OCI-LY7 (cell line): ENCODE results near the gene TBC1D1.

Experiments
- EZH2phosphoT487 ChIP-seq: fragments of 200-600 bp; sonication (generic); IDR thresholded peaks from 2 replicates; pipeline ENCODE4 v1.6.1; 2018; ENCODE audit warnings: low read depth, borderline replicate concordance, mild to moderate bottlenecking, mixed run types, antibody characterized with exemption, low read length, moderate library complexity, mixed read lengths
- TF ChIP-seq, protein P1 (sequence below): fragments of 200-600 bp; sonication (generic); conservative IDR thresholded peaks from 2 replicates; pipeline ENCODE4 v1.5.1; 2014; ENCODE audit warnings: mild to moderate bottlenecking, antibody characterized with exemption, low read length, moderate library complexity, mixed read lengths

GRCh38 chr4:37909332-37910090 is 18.6 kb downstream of the TBC1D1 start:
- TF ChIP-seq, protein P1, sequence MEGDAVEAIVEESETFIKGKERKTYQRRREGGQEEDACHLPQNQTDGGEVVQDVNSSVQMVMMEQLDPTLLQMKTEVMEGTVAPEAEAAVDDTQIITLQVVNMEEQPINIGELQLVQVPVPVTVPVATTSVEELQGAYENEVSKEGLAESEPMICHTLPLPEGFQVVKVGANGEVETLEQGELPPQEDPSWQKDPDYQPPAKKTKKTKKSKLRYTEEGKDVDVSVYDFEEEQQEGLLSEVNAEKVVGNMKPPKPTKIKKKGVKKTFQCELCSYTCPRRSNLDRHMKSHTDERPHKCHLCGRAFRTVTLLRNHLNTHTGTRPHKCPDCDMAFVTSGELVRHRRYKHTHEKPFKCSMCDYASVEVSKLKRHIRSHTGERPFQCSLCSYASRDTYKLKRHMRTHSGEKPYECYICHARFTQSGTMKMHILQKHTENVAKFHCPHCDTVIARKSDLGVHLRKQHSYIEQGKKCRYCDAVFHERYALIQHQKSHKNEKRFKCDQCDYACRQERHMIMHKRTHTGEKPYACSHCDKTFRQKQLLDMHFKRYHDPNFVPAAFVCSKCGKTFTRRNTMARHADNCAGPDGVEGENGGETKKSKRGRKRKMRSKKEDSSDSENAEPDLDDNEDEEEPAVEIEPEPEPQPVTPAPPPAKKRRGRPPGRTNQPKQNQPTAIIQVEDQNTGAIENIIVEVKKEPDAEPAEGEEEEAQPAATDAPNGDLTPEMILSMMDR = no peak
- TF ChIP-seq EZH2phosphoT487 = no peak
